Hepatocyte (in vitro differentiated cells): ENCODE data around the gene SCNN1G. TPM values are rescaled to one million over a fixed set of nuclear protein-coding genes. Genes with fewer than 3 reads are reported as not detected.

ENCODE experiments used
- DNase-seq: peaks from one replicate; pipeline ENCODE4 v3.0.0-alpha.2; 2016; ENCODE audit warnings: low spot score
- H2AFZ ChIP-seq: fragments of 200-600 bp; sonication (generic); 2 replicates; pipeline ENCODE4 v1.6.0; 2016; ENCODE audit warnings: antibody characterized with exemption, mild to moderate bottlenecking
- H3K27ac ChIP-seq: fragments of 200-600 bp; sonication (generic); 2 replicates; pipeline ENCODE4 v1.5.1; 2016; ENCODE audit warnings: mild to moderate bottlenecking
- H3K27me3 ChIP-seq: fragments of 200-600 bp; sonication (generic); 2 replicates; pipeline ENCODE4 v1.6.1; 2016
- H3K36me3 ChIP-seq: fragments of 200-600 bp; sonication (generic); replicated peaks from 2 replicates; pipeline ENCODE4 v1.5.1; 2016; ENCODE audit warnings: low read depth; ENCODE audit not compliant: insufficient read depth
- H3K4me1 ChIP-seq: fragments of 200-600 bp; sonication (generic); 2 replicates; pipeline ENCODE4 v1.5.1; 2016; ENCODE audit warnings: mild to moderate bottlenecking, moderate library complexity; ENCODE audit not compliant: insufficient read depth
- H3K4me2 ChIP-seq: fragments of 200-600 bp; sonication (generic); 2 replicates; pipeline ENCODE4 v1.6.0; 2016
- H3K4me3 ChIP-seq: fragments of 200-600 bp; sonication (generic); 2 replicates; pipeline ENCODE4 v1.5.1; 2016; ENCODE audit warnings: mild to moderate bottlenecking
- H3K79me2 ChIP-seq: fragments of 200-600 bp; sonication (generic); 2 replicates; pipeline ENCODE4 v1.6.0; 2017; ENCODE audit warnings: mild to moderate bottlenecking
- H3K9me2 ChIP-seq: fragments of 200-600 bp; sonication (generic); replicated peaks from 2 replicates; pipeline ENCODE4 v1.6.0; 2017; ENCODE audit warnings: mild to moderate bottlenecking; ENCODE audit not compliant: insufficient read depth
- H3K9me3 ChIP-seq: fragments of 200-600 bp; sonication (generic); 2 replicates; pipeline ENCODE4 v1.5.1; 2016; ENCODE audit warnings: low read depth, mild to moderate bottlenecking
- H4K20me1 ChIP-seq: fragments of 200-600 bp; sonication (generic); 2 replicates; pipeline ENCODE4 v1.6.0; 2016; ENCODE audit warnings: mild to moderate bottlenecking; ENCODE audit not compliant: insufficient read depth, poor library complexity, severe bottlenecking
- CTCF ChIP-seq: fragments of 200-600 bp; sonication (generic); IDR thresholded peaks from 2 replicates; pipeline ENCODE4 v1.5.1; 2016; ENCODE audit warnings: antibody characterized with exemption, mild to moderate bottlenecking; ENCODE audit not compliant: poor library complexity
- EZH2 ChIP-seq: fragments of 200-600 bp; sonication (generic); IDR thresholded peaks from 2 replicates; pipeline ENCODE4 v1.6.1; 2016; ENCODE audit warnings: antibody characterized with exemption, mild to moderate bottlenecking, borderline replicate concordance
- EZH2phosphoT487 ChIP-seq: fragments of 200-600 bp; sonication (generic); IDR thresholded peaks from one replicate; pipeline ENCODE4 v1.6.1; 2018; ENCODE audit warnings: antibody characterized with exemption, mild to moderate bottlenecking, low read depth, moderate library complexity; ENCODE audit not compliant: unreplicated experiment, severe bottlenecking
- WGBS: methylation state at CpG from one replicate; pipeline ENCODE4 v1.1.6; 2016; ENCODE audit warnings: low lambda C conversion rate; ENCODE audit errors: missing lambda C conversion rate; 5-methylcytosine and 5-hydroxymethylcytosine counted together
- polyA plus RNA-seq: library from polyadenylated mRNA; unstranded; fragments of >200 nt; fragmentation: Nextera tagmentation; extraction: Ambion mirVana; gene quantifications from 2 replicates; pipeline ENCODE4 v1.2.1, GENCODE V29; 2016
- total RNA-seq: library from RNA; depleted of rRNA; stranded (reverse); fragments of >200 nt; gene quantifications from 2 replicates; pipeline ENCODE4 v1.2.3, GENCODE V29; 2014

SCNN1G gene
- total and polyA plus RNA-seq, 2 experiments from 2014 or later = 0.23 to 0.69 TPM

GRCh38 chr16:23207485-23207884 lies 24.9 kb downstream of the SCNN1G start:
- no peak overlapping the region for H3K4me2 ChIP-seq
- H4K20me1 ChIP-seq = no peaks in the 10 kb centered on the region
- H3K9me2 ChIP-seq = no peaks in the 10 kb centered on the region
- no peaks in the 10 kb centered on the region for H3K4me1 ChIP-seq
- DNase-seq = no peak
- H3K9me3 ChIP-seq = no peaks in the 10 kb centered on the region
- TF ChIP-seq EZH2 (no peak), EZH2phosphoT487 (no peak), CTCF (no peak)
- WGBS = 29% methylated on average over 3 of the region's 3 CpGs
- no peaks in the 10 kb centered on the region for H3K36me3 ChIP-seq
- H3K4me3 ChIP-seq = no peak overlapping the region
- H2AFZ ChIP-seq = no peak overlapping the region
- peaks cover 32% of the 10 kb centered on the region for H3K27me3 ChIP-seq
- H3K79me2 ChIP-seq = no peaks in the 10 kb centered on the region
- H3K27ac ChIP-seq = no peak overlapping the region

GRCh38 chr16:23209606-23210005 lies 27.1 kb downstream of the SCNN1G start:
- Histone ChIP-seq H3K9me2 (no peaks in the 10 kb centered on the region), H4K20me1 (no peaks in the 10 kb centered on the region), H3K27ac (no peak overlapping the region), H2AFZ (no peak overlapping the region), H3K79me2 (no peaks in the 10 kb centered on the region), H3K4me1 (no peaks in the 10 kb centered on the region), H3K9me3 (no peaks in the 10 kb centered on the region), H3K36me3 (no peaks in the 10 kb centered on the region), H3K4me3 (no peak overlapping the region), H3K4me2 (no peak overlapping the region), H3K27me3 (peaks cover 32% of the 10 kb centered on the region)
- DNase-seq = no peak
- 90% methylated on average over 9 of the region's 9 CpGs for WGBS
- TF ChIP-seq EZH2 = no peak
- TF ChIP-seq EZH2phosphoT487 = no peak
- no peak for TF ChIP-seq CTCF

- no peak overlapping the region for H3K4me2 ChIP-seq
- no peak overlapping the region for H2AFZ ChIP-seq
- H3K4me3 ChIP-seq = no peak overlapping the region
- TF ChIP-seq CTCF = no peak
- no peak for TF ChIP-seq EZH2phosphoT487
- no peak for TF ChIP-seq EZH2
- no peak overlapping the region for H3K27ac ChIP-seq
- no peaks in the 10 kb centered on the region for H3K36me3 ChIP-seq
- 81% methylated on average over 3 of the region's 3 CpGs for WGBS
- no peaks in the 10 kb centered on the region for H3K9me3 ChIP-seq
- H3K4me1 ChIP-seq = no peaks in the 10 kb centered on the region
- H3K79me2 ChIP-seq = no peaks in the 10 kb centered on the region
- DNase-seq = no peak
- no peaks in the 10 kb centered on the region for H4K20me1 ChIP-seq
- H3K9me2 ChIP-seq = no peaks in the 10 kb centered on the region
- H3K27me3 ChIP-seq = peaks cover 10% of the 10 kb centered on the region
Observed at GRCh38 chr16:23213831-23214230, 31.3 kb downstream of the SCNN1G start.

- Histone ChIP-seq H3K27ac (no peak overlapping the region), H3K9me3 (no peaks in the 10 kb centered on the region), H3K27me3 (peaks cover 4% of the 10 kb centered on the region), H2AFZ (no peak overlapping the region), H3K36me3 (no peaks in the 10 kb centered on the region), H4K20me1 (no peaks in the 10 kb centered on the region), H3K79me2 (no peaks in the 10 kb centered on the region), H3K4me3 (no peak overlapping the region), H3K4me1 (no peaks in the 10 kb centered on the region), H3K4me2 (no peak overlapping the region), H3K9me2 (no peaks in the 10 kb centered on the region)
- TF ChIP-seq EZH2 = no peak
- no peak for TF ChIP-seq EZH2phosphoT487
- TF ChIP-seq CTCF = no peak
- 90% methylated on average over 7 of the region's 7 CpGs for WGBS
- DNase-seq = no peak
Observed at GRCh38 chr16:23214796-23215195, 32.3 kb downstream of the SCNN1G start.
